Measurements from ENCODE around the gene CNTN6. TPM values are rescaled to one million over a fixed set of nuclear protein-coding genes. Genes with fewer than 3 reads are reported as not detected.

The CNTN6 gene
- total and polyA plus RNA-seq, 11 donors, result not detected

- no peak overlapping the region for H3K27ac ChIP-seq
- 52 to 66% (median 55%) methylated on average over 4 of the region's 4 CpGs for WGBS, 4 donors
- H3K36me3 ChIP-seq, result no peaks in the 10 kb centered on the region
- TF ChIP-seq POLR2A (IDR thresholded peaks at IDR 0.05), result no peak
- TF ChIP-seq CTCF (IDR thresholded peaks at IDR 0.05), result no peak
- ATAC-seq, result no peak
- no peaks in the 10 kb centered on the region for H3K27me3 ChIP-seq
- H3K4me1 ChIP-seq, result no peaks in the 10 kb centered on the region
- H3K4me3 ChIP-seq, result no peak overlapping the region
- intact Hi-C loops (cut with DNase I), result no loop called here
- H3K9me3 ChIP-seq, result no peaks in the 10 kb centered on the region
- DNase-seq, result no peak
Observed at GRCh38 chr3:1228289-1228688, 135.5 kb downstream of the CNTN6 start.

GRCh38 chr3:1230920-1231319 lies 138.1 kb downstream of the CNTN6 start:
- WGBS, 4 donors, result 87 to 93% (median 91%) methylated on average over 4 of the region's 4 CpGs

GRCh38 chr3:1232276-1232675 lies 139.5 kb downstream of the CNTN6 start:
- no peak for ATAC-seq
- Histone ChIP-seq H3K9me3 (no peaks in the 10 kb centered on the region), H3K27ac (no peak overlapping the region), H3K4me1 (no peaks in the 10 kb centered on the region), H3K36me3 (no peaks in the 10 kb centered on the region), H3K27me3 (no peaks in the 10 kb centered on the region), H3K4me3 (no peak overlapping the region)
- 65 to 80% (median 76%) methylated on average over 3 of the region's 3 CpGs for WGBS, 4 donors
- no peak for DNase-seq
- no peak for TF ChIP-seq POLR2A (IDR thresholded peaks at IDR 0.05)
- TF ChIP-seq CTCF (IDR thresholded peaks at IDR 0.05), result no peak
- intact Hi-C loops (cut with DNase I), result no loop called here

More at GRCh38 chr3:1230920-1231319, 138.1 kb downstream of the CNTN6 start:
- H3K4me1 ChIP-seq, result no peaks in the 10 kb centered on the region
- ATAC-seq (no peak), DNase-seq (no peak)
- H3K9me3 ChIP-seq, result no peaks in the 10 kb centered on the region
- intact Hi-C loops (cut with DNase I), result no loop called here
- H3K27me3 ChIP-seq, result no peaks in the 10 kb centered on the region
- no peaks in the 10 kb centered on the region for H3K36me3 ChIP-seq
- H3K4me3 ChIP-seq, result no peak overlapping the region
- TF ChIP-seq POLR2A (IDR thresholded peaks at IDR 0.05) (no peak), CTCF (IDR thresholded peaks at IDR 0.05) (no peak)
- no peak overlapping the region for H3K27ac ChIP-seq

GRCh38 chr3:1235526-1236120 lies 142.8 kb downstream of the CNTN6 start:
- TF ChIP-seq CTCF (IDR thresholded peaks at IDR 0.05), result no peak
- TF ChIP-seq POLR2A (IDR thresholded peaks at IDR 0.05), result no peak
- Histone ChIP-seq H3K4me3 (no peak overlapping the region), H3K9me3 (no peaks in the 10 kb centered on the region), H3K27me3 (no peaks in the 10 kb centered on the region), H3K27ac (no peak overlapping the region), H3K36me3 (no peaks in the 10 kb centered on the region), H3K4me1 (no peaks in the 10 kb centered on the region)
- intact Hi-C loops (cut with DNase I), result no loop called here
- DNase-seq (no peak), ATAC-seq (no peak)
- 79 to 83% (median 82%) methylated on average over 8 of the region's 8 CpGs for WGBS, 4 donors
